Suprapubic skin (tissue), 4 donors: ENCODE measurements around the gene ERN1. TPM values are rescaled to one million over a fixed set of nuclear protein-coding genes. Genes with fewer than 3 reads are reported as not detected.

Experiments
- DNase-seq, 2 donors: peaks; one replicate each; pipeline ENCODE4 v3.0.0-alpha.2; 2019; ENCODE audit warnings: low spot score in 2 of 2
- H3K27ac ChIP-seq: fragments of 200-600 bp; sonication (generic); one replicate; pipeline ENCODE4 v1.5.1; 2019
- H3K27me3 ChIP-seq: fragments of 200-600 bp; sonication (generic); one replicate; pipeline ENCODE4 v1.5.1; 2019
- H3K36me3 ChIP-seq: fragments of 200-600 bp; sonication (generic); one replicate; pipeline ENCODE4 v1.5.1; 2019
- H3K4me1 ChIP-seq: fragments of 200-600 bp; sonication (generic); one replicate; pipeline ENCODE4 v1.5.1; 2019
- H3K4me3 ChIP-seq: fragments of 200-600 bp; sonication (generic); one replicate; pipeline ENCODE4 v1.5.1; 2019; ENCODE audit warnings: mild to moderate bottlenecking
- H3K9me3 ChIP-seq: fragments of 200-600 bp; sonication (generic); one replicate; pipeline ENCODE4 v1.5.1; 2019
- CTCF ChIP-seq, 2 donors: fragments of 200-600 bp in 1 of 2; fragments of 450-650 bp in 1 of 2; sonication (generic) in 1 of 2; IDR thresholded peaks; one replicate each; pipeline ENCODE4 v1.5.1; 2016 to 2019; ENCODE audit warnings: antibody characterized with exemption in 2 of 2, mild to moderate bottlenecking in 1 of 2, moderate library complexity in 1 of 2
- EP300 ChIP-seq: sonication (generic); formaldehyde crosslinking; IDR thresholded peaks from one replicate; pipeline ENCODE4 v1.6.1; 2017; ENCODE audit warnings: antibody characterized with exemption
- POLR2A ChIP-seq, 2 donors: fragments of 450-650 bp; IDR thresholded peaks; one replicate each; pipeline ENCODE4 v1.6.1; 2017; ENCODE audit warnings: antibody characterized with exemption in 2 of 2, mild to moderate bottlenecking in 2 of 2, moderate library complexity in 2 of 2
- POLR2AphosphoS5 ChIP-seq, 3 donors: sonication (generic); formaldehyde crosslinking; IDR thresholded peaks; one replicate each; pipeline ENCODE4 v1.6.1; 2017; ENCODE audit warnings: antibody characterized with exemption in 3 of 3
- WGBS: methylation state at CpG from one replicate; pipeline ENCODE4 v1.1.5; 2018; 5-methylcytosine and 5-hydroxymethylcytosine counted together
- total RNA-seq, 4 donors: library from RNA; depleted of rRNA; stranded (reverse); fragments of >200 nt; gene quantifications; one replicate each; pipeline ENCODE4 v1.1.0, GENCODE V29; 2016

Gene ERN1
- total RNA-seq, 4 donors from 2014 or later, result 21.2 to 41.1 (median 35.1) TPM

DNA sequence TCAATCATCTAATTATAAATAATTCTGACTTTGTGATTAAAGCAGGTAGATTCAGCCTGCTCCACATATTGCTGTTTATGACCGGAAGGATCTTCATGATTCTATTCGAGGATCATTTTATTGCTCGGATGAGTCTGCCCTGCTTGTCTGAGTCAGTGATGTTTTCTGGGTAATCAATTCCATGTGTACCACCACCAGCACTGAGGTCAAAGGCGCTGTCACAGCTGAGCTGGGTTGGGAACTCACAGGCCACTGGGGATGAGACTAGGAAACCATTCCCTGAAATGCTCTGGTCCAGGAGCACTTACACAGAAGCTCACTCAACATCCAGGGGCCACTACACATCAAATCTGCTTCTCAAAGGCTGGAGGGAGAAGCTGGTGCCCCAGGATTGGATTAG lies 30.4 kb upstream of the ERN1 start:
- TF ChIP-seq EP300, result no peak
- TF ChIP-seq POLR2AphosphoS5 (IDR thresholded peaks at IDR 0.05), result no peak
- no peak for TF ChIP-seq CTCF (IDR thresholded peaks at IDR 0.05)
- H3K27ac ChIP-seq, result no peak overlapping the region
- H3K36me3 ChIP-seq, result peaks cover 3% of the 10 kb centered on the region
- H3K9me3 ChIP-seq, result no peaks in the 10 kb centered on the region
- no peaks in the 10 kb centered on the region for H3K27me3 ChIP-seq
- DNase-seq, result peak in 1 of 2 donors; percentile 43
- H3K4me3 ChIP-seq, result no peak overlapping the region
- 58% methylated on average over 4 of the region's 4 CpGs for WGBS
- H3K4me1 ChIP-seq, result peaks cover 54% of the 10 kb centered on the region

DNA sequence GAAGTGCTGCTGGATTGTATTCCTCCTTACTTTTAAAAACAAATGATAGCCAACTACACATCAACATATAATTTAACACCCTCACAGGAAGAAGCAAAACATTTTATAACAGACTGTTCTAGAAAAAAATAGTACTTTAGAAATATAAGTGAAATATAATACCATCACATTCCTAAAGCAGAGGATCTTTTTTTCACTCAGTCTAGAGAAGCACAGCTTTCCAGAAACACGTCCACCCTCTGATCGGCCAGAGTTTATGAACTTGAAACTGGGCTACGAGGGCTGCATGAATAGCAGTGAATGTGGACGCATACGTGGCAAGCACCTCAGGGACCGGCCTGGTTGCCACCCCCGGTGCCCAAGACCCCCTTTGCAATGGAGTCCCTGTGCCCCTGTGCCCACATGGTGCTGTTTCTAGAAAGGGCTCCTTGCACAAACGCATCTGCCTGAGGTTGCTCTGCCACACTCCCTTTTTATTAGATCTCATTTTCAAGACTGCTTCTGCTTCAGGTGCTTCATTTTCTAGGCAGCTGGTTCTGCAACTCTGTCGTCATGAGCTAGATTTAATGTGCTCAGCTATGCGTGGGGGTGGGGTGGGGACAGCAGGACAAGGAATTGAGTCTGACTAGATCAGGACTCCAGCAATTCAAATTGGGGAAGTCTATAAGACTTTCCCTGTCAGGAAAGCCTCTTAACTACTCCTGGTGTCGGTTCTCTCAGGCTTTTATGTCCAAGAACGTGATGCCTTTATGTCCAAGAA lies 29.1 kb upstream of the ERN1 start:
- no peak for TF ChIP-seq EP300
- no peak for TF ChIP-seq POLR2A (IDR thresholded peaks at IDR 0.05)
- no peak for TF ChIP-seq CTCF (IDR thresholded peaks at IDR 0.05)
- TF ChIP-seq POLR2AphosphoS5 (IDR thresholded peaks at IDR 0.05), result no peak
- WGBS, result 80% methylated on average over 12 of the region's 12 CpGs
- Histone ChIP-seq H3K4me3 (no peak overlapping the region), H3K27me3 (no peaks in the 10 kb centered on the region), H3K4me1 (peaks cover 58% of the 10 kb centered on the region), H3K36me3 (no peaks in the 10 kb centered on the region), H3K27ac (no peak overlapping the region), H3K9me3 (no peaks in the 10 kb centered on the region)
- DNase-seq, result peak in 1 of 2 donors; percentile 60

GRCh38 chr17:64158406-64158805 lies 28.5 kb upstream of the ERN1 start:
- TF ChIP-seq POLR2AphosphoS5 (IDR thresholded peaks at IDR 0.05), result no peak
- Histone ChIP-seq H3K9me3 (no peaks in the 10 kb centered on the region), H3K27me3 (no peaks in the 10 kb centered on the region), H3K4me1 (peaks cover 56% of the 10 kb centered on the region), H3K27ac (no peak overlapping the region), H3K4me3 (no peak overlapping the region), H3K36me3 (peaks cover 4% of the 10 kb centered on the region)
- peak in 1 of 2 donors; percentile 8 for DNase-seq
- WGBS, result 68% methylated on average over 7 of the region's 7 CpGs

- Histone ChIP-seq H3K27ac (no peak overlapping the region), H3K4me1 (peaks cover 49% of the 10 kb centered on the region), H3K27me3 (no peaks in the 10 kb centered on the region), H3K4me3 (no peak overlapping the region), H3K36me3 (peaks cover 11% of the 10 kb centered on the region), H3K9me3 (no peaks in the 10 kb centered on the region)
- peak in 1 of 2 donors; percentile 34 for DNase-seq
- TF ChIP-seq EP300 (no peak), POLR2AphosphoS5 (IDR thresholded peaks at IDR 0.05) (no peak), CTCF (IDR thresholded peaks at IDR 0.05) (no peak), POLR2A (IDR thresholded peaks at IDR 0.05) (no peak)
- 98% methylated on average over 2 of the region's 2 CpGs for WGBS
Observed at GRCh38 chr17:64157669-64158180, 27.8 kb upstream of the ERN1 start.

DNA sequence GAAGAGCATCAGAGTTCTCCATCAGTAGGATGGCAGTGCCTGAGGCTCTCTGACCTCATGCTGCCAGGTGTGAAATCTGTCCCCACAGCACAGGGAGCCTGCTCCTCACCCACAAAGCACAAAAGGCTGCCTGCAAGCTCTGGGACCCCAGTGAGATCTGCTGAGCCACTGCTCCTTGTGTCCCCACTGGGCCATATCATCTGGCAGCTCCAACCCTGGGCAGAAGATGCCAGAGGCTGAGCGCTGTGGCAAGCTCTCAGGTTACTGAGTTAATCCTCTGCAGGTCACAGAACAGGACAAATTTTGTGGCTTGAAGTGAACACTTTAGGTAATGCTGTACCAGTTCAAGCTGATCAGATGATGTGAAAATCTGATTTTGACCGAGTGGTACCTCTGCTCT lies 26.7 kb upstream of the ERN1 start:
- Histone ChIP-seq H3K36me3 (peaks cover 16% of the 10 kb centered on the region), H3K9me3 (no peaks in the 10 kb centered on the region), H3K4me3 (no peak overlapping the region), H3K27ac (peak overlapping the region; percentile 13), H3K27me3 (no peaks in the 10 kb centered on the region), H3K4me1 (peaks cover 42% of the 10 kb centered on the region)
- 95% methylated on average over 2 of the region's 2 CpGs for WGBS
- TF ChIP-seq POLR2A (IDR thresholded peaks at IDR 0.05) (no peak), CTCF (IDR thresholded peaks at IDR 0.05) (no peak), POLR2AphosphoS5 (IDR thresholded peaks at IDR 0.05) (no peak), EP300 (no peak)
- peak in 1 of 2 donors; percentile 26 for DNase-seq
